GM12878 (cell line): Measurements from ENCODE around the gene LIMS1. TPM values are rescaled to one million over a fixed set of nuclear protein-coding genes. Genes with fewer than 3 reads are reported as not detected.

Experiments
- ATAC-seq: fragments of 200-7000 bp; cut with Tn5 transposase; 3 replicates; pipeline ENCODE4 v1.9.1; 2020; ENCODE audit warnings: mild to moderate bottlenecking, moderate library complexity
- BruUV-seq: library from RNA; stranded (reverse); fragments of 400-500 nt; replicated peaks from 2 replicates; lab custom pipeline; 2021; lab: Mats Ljungman, UMichigan
- CTCF ChIA-PET: fragments of 300-600 bp; sonication (Branson Sonifier 250); formaldehyde crosslinking; extraction: SDS; loops from one replicate; lab custom pipeline; 2021; ENCODE audit warnings: inconsistent platforms; lab: Yijun Ruan, JAX
- POLR2A ChIA-PET: fragments of 350-600 bp; formaldehyde crosslinking; extraction: SDS; loops from one replicate; lab custom pipeline; 2021; ENCODE audit warnings: inconsistent platforms; lab: Charles Lee
- RAD21 ChIA-PET: fragments of 300-600 bp; sonication (Branson Sonifier 250); formaldehyde crosslinking; loops from one replicate; lab custom pipeline; 2023; ENCODE audit warnings: antibody characterized with exemption; ENCODE audit not compliant: unreplicated experiment; lab: Charles Lee
- SMC1A ChIA-PET: fragments of 300-600 bp; sonication (Branson Sonifier 250); formaldehyde crosslinking; loops from one replicate; lab custom pipeline; 2023; ENCODE audit not compliant: unreplicated experiment, uncharacterized antibody; lab: Charles Lee
- DNase-seq: peaks from one replicate; pipeline ENCODE4 v3.0.0-alpha.2; 2011; ENCODE audit warnings: low read depth, low spot score
- FAIRE-seq: peaks from 3 replicates; lab custom pipeline; 2011; peaks lifted over from hg19 to GRCh38; lab: Jason Lieb, UNC
- H2AFZ ChIP-seq: 2 replicates; pipeline ENCODE4 v1.6.0; 2011; ENCODE audit warnings: low read depth, low read length, control low read depth; ENCODE audit not compliant: control insufficient read depth
- H3K27ac ChIP-seq: 2 replicates; pipeline ENCODE4 v1.5.1; 2011; ENCODE audit warnings: control low read depth; ENCODE audit not compliant: control insufficient read depth, insufficient read depth
- H3K27me3 ChIP-seq, 2 experiments: replicated peaks in 1 of 2; 2 replicates each; pipeline versions ENCODE4 v1.6.0 to v1.6.1; 2011; ENCODE audit warnings: low read length in 1 of 2; ENCODE audit not compliant: control insufficient read depth in 2 of 2, insufficient read depth in 2 of 2
- H3K36me3 ChIP-seq, 2 experiments: 2 replicates each; pipeline ENCODE4 v1.5.1; 2011; ENCODE audit warnings: low read length in 1 of 2; ENCODE audit not compliant: control insufficient read depth in 2 of 2, insufficient read depth in 2 of 2
- H3K4me1 ChIP-seq: 2 replicates; pipeline ENCODE4 v1.6.1; 2011; ENCODE audit warnings: mild to moderate bottlenecking, low read length, moderate library complexity, mixed read lengths; ENCODE audit not compliant: control insufficient read depth, insufficient read depth
- H3K4me2 ChIP-seq: 2 replicates; pipeline ENCODE4 v1.6.0; 2011; ENCODE audit warnings: control low read depth; ENCODE audit not compliant: control insufficient read depth, insufficient read depth
- H3K4me3 ChIP-seq: fragments of 200-600 bp; sonication (generic); 2 replicates; pipeline ENCODE4 v1.5.1; 2016
- H3K79me2 ChIP-seq: 2 replicates; pipeline ENCODE4 v1.6.0; 2011; ENCODE audit warnings: low read length; ENCODE audit not compliant: control insufficient read depth, insufficient read depth
- H3K9ac ChIP-seq: 2 replicates; pipeline ENCODE4 v1.8.0; 2011; ENCODE audit warnings: low read length, control low read depth, mixed read lengths; ENCODE audit not compliant: control insufficient read depth, insufficient read depth
- H3K9me3 ChIP-seq: replicated peaks from 3 replicates; pipeline ENCODE4 v1.5.1; 2011; ENCODE audit warnings: mild to moderate bottlenecking, low read length; ENCODE audit not compliant: control insufficient read depth, insufficient read depth
- H4K20me1 ChIP-seq: 2 replicates; pipeline ENCODE4 v1.6.0; 2011; ENCODE audit not compliant: control insufficient read depth, insufficient read depth
- CEBPB ChIP-seq, 2 experiments: fragments of 150-350 bp in 1 of 2; IDR thresholded peaks; 2 replicates each; pipeline ENCODE4 v1.6.1; 2012 to 2014; ENCODE audit warnings: low read depth in 2 of 2, low read length in 2 of 2, borderline replicate concordance in 1 of 2, inconsistent platforms in 1 of 2
- CTCF ChIP-seq, 3 experiments: IDR thresholded peaks in 2 of 3; conservative IDR thresholded peaks in 1 of 3; 2 replicates each; pipeline ENCODE4 v1.5.1; 2011; ENCODE audit warnings: low read depth in 3 of 3, low read length in 3 of 3, mild to moderate bottlenecking in 3 of 3, control low read depth in 2 of 3, moderate library complexity in 2 of 3, inconsistent platforms in 1 of 3, mixed read lengths in 1 of 3; ENCODE audit not compliant: control insufficient read depth in 2 of 3, insufficient read depth in 1 of 3; ENCODE audit errors: extremely low read depth in 1 of 3
- E2F8 ChIP-seq: fragments of 450-650 bp; IDR thresholded peaks from 2 replicates; pipeline ENCODE4 v1.6.1; 2018; ENCODE audit warnings: mild to moderate bottlenecking, low read depth, moderate library complexity; ENCODE audit not compliant: partially characterized antibody
- E4F1 ChIP-seq: fragments of 450-650 bp; IDR thresholded peaks from 2 replicates; pipeline ENCODE4 v1.6.1; 2018; ENCODE audit warnings: borderline replicate concordance, mild to moderate bottlenecking; ENCODE audit not compliant: partially characterized antibody
- EED ChIP-seq: sonication (generic); IDR thresholded peaks from 2 replicates; pipeline ENCODE4 v1.6.1; 2016; ENCODE audit warnings: antibody characterized with exemption, low read depth
- IKZF2 ChIP-seq, 2 experiments: fragments of 450-650 bp; IDR thresholded peaks; 2 replicates each; pipeline ENCODE4 v1.6.1; 2017; ENCODE audit warnings: mild to moderate bottlenecking in 2 of 2, moderate library complexity in 2 of 2
- IRF3 ChIP-seq: fragments of 450-650 bp; IDR thresholded peaks from 2 replicates; pipeline ENCODE4 v1.6.1; 2014; ENCODE audit warnings: mild to moderate bottlenecking
- MEF2B ChIP-seq: fragments of 450-650 bp; IDR thresholded peaks from 2 replicates; pipeline ENCODE4 v1.6.1; 2018; ENCODE audit warnings: mild to moderate bottlenecking, moderate library complexity; ENCODE audit not compliant: partially characterized antibody, poor library complexity, severe bottlenecking
- PAX8 ChIP-seq: fragments of 450-650 bp; IDR thresholded peaks from 2 replicates; pipeline ENCODE4 v1.6.1; 2017; ENCODE audit warnings: mild to moderate bottlenecking, moderate library complexity
- RELA ChIP-seq: fragments of 450-650 bp; IDR thresholded peaks from 2 replicates; pipeline ENCODE4 v1.8.0; 2014; ENCODE audit warnings: borderline replicate concordance; ENCODE audit not compliant: partially characterized antibody
- SMARCA5 ChIP-seq: fragments of 450-650 bp; IDR thresholded peaks from 2 replicates; pipeline ENCODE4 v1.6.1; 2017; ENCODE audit warnings: mild to moderate bottlenecking
- SREBF1 ChIP-seq: IDR thresholded peaks from 2 replicates; pipeline ENCODE4 v1.6.1; 2012; ENCODE audit warnings: mild to moderate bottlenecking, low read length
- STAT1 ChIP-seq: fragments of 450-650 bp; conservative IDR thresholded peaks from 2 replicates; pipeline ENCODE4 v1.6.1; 2014; ENCODE audit warnings: antibody characterized with exemption, mild to moderate bottlenecking
- ZNF207 ChIP-seq: fragments of 450-650 bp; IDR thresholded peaks from 2 replicates; pipeline ENCODE4 v1.6.1; 2014; ENCODE audit warnings: antibody characterized with exemption, mild to moderate bottlenecking, borderline replicate concordance
- WGBS: methylation state at CpG from one replicate; pipeline ENCODE4 v1.1.6; 2016; ENCODE audit warnings: low lambda C conversion rate; ENCODE audit not compliant: insufficient replicate concordance, insufficient coverage; ENCODE audit errors: missing lambda C conversion rate; 5-methylcytosine and 5-hydroxymethylcytosine counted together
- in situ Hi-C: fragments of 300-500 bp; cut with MboI; formaldehyde crosslinking; loops from 9 replicates; pipeline ENCODE4 v1.14.3; 2018; ENCODE audit warnings: mixed read lengths
- intact Hi-C: fragments of 100-400 bp; cut with micrococcal nuclease; formaldehyde crosslinking; loops from one replicate; pipeline ENCODE4 v1.14.2; 2022; ENCODE audit not compliant: unreplicated experiment
- polyA plus RNA-seq, 11 experiments: library from polyadenylated mRNA; depleted of rRNA in 4 of 11; unstranded in 6 of 11; stranded (reverse) in 5 of 11; fragments of >200 nt; fragmentation: Nextera tagmentation in 4 of 11; fragmentation: Illumina TruSeq in 1 of 11; extraction: Ambion mirVana in 4 of 11; extraction: Trizol in 1 of 11; gene quantifications; 1 replicate in 1 of 11; 2 replicates in 10 of 11; pipeline versions ENCODE4 v1.2.1 to v1.2.3, GENCODE V29; 2011 to 2016; ENCODE audit warnings: inconsistent platforms in 2 of 11, missing spikeins in 2 of 11, low read depth in 1 of 11
- total RNA-seq, 4 experiments: library from RNA; depleted of rRNA in 3 of 4; stranded (reverse); fragments of >200 nt in 3 of 4; fragmentation: Illumina TruSeq in 1 of 4; extraction: Trizol in 1 of 4; gene quantifications; 2 replicates each; pipeline versions ENCODE4 v1.2.1 to v1.2.3, GENCODE V29; 2013 to 2021

Gene LIMS1
- total and polyA plus RNA-seq, 10 of the 15 experiments (the other 5 are each of a cell fraction or from before 2014, with no cell fraction given), result 15.7 to 98.1 (median 43.9) TPM

DNA sequence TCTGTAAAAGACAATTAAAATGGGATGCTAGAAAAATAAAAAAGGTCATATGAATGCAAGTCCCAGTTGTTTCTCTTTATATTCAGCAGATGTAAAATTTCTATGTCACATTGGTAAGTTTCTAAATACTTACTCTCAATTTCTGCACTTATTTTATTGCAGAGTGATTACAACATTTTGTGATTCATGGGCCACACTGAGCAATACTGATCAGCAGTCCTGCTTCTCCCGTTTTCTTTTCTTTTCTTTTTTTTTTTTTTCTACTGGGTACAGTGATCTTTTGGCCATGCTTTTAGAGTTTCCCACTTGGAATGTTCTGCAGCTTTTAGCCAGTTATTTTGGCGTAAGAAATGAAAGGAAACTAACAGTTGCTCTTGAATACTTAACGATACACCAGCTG is 38.8 kb downstream of the LIMS1 start:
- no peaks in the 10 kb centered on the region for H4K20me1 ChIP-seq
- intact Hi-C loops (no loop called here), in situ Hi-C loops (no loop called here)
- DNase-seq (no peak), ATAC-seq (no peak), FAIRE-seq (no peak)
- H3K27ac ChIP-seq, result no peak overlapping the region
- H3K79me2 ChIP-seq, result peaks cover 10% of the 10 kb centered on the region
- ChIA-PET RAD21 (interaction anchor here (1.1 to 9.0 kb wide), 6 partner anchors 11 to 165 kb away, joined by 3 to 129 read pairs (median 22); partner anchors contain the start of gene LIMS1), POLR2A (interaction anchor here (0.7 to 4.2 kb wide), 5 partner anchors 9 to 131 kb away, joined by 4 to 55 read pairs (median 5); partner anchors contain the start of gene LIMS1), SMC1A (interaction anchor here (0.7 to 16.2 kb wide), 8 partner anchors 11 to 188 kb away, joined by 3 to 214 read pairs (median 9); partner anchors contain the start of gene LIMS1), CTCF (interaction anchor here (1.6 to 3.8 kb wide), 4 partner anchors 11 to 38 kb away, joined by 6 to 23 read pairs (median 17); no protein-coding TSS in a partner anchor)
- no peak overlapping the region for H2AFZ ChIP-seq
- H3K4me3 ChIP-seq, result no peak overlapping the region
- no TSS peak for BruUV-seq
- H3K4me1 ChIP-seq, result peaks cover 5% of the 10 kb centered on the region; the same call in 1 of the 2 replicates
- H3K9ac ChIP-seq, result no peak overlapping the region
- H3K36me3 ChIP-seq, result no peaks in the 10 kb centered on the region
- no peaks in the 10 kb centered on the region for H3K27me3 ChIP-seq
- H3K9me3 ChIP-seq, result no peaks in the 10 kb centered on the region
- 63% methylated on average over 3 of the region's 3 CpGs for WGBS
- H3K4me2 ChIP-seq, result no peak overlapping the region
- TF ChIP-seq STAT1 (no peak), E2F8 (no peak), EED (no peak), MEF2B (no peak), PAX8 (no peak), CEBPB (IDR thresholded peaks at IDR 0.05; ENCODE audit: borderline replicate concordance in 1 of 2, low read depth in 2 of 2, low read length in 2 of 2) (no peak), IKZF2 (IDR thresholded peaks at IDR 0.05) (no peak), ZNF207 (no peak), SREBF1 (no peak), SMARCA5 (no peak), RELA (no peak), CTCF (IDR thresholded peaks at IDR 0.05 in 2 of 3, conservative IDR thresholded peaks at IDR 0.05 in 1 of 3; ENCODE audit: control insufficient read depth in 2 of 3, extremely low read depth in 1 of 3, insufficient read depth in 1 of 3, low read depth in 3 of 3, low read length in 3 of 3) (no peak), IRF3 (no peak), E4F1 (no peak)
